ENCODE data around the gene TMEM87B.
A peak's percentile ranks its signal among the peaks of the same experiment; 100 is the strongest.
"Not testable (repeated sequence)": the region's sequence is repeated elsewhere in the genome, so short reads cannot be mapped to it uniquely, and the experiment has no call there.

The TMEM87B gene

GRCh38 chr2:112133344-112133743, 78.3 kb downstream of the TMEM87B start:
- TF ChIP-seq Cebpa-rat (IDR thresholded peaks at IDR 0.05): no peak
- 0 out of 22 replicates have a peak, but pooled peaks cover 0 to 5% (median 0%) of the 10 kb centered on the region in 11 experiments for H3K36me3 ChIP-seq
- peaks cover 9 to 26% (median 18%) of the 10 kb centered on the region in 11 experiments for H3K9me3 ChIP-seq (replicated peaks in 1 of 11)
- no peak overlapping the region for H3K4me2 ChIP-seq
- no peaks in the 10 kb centered on the region for H4K20me1 ChIP-seq
- H3K27me3 ChIP-seq: peaks cover 6 to 21% (median 16%) of the 10 kb centered on the region in 11 experiments
- H3K27ac ChIP-seq: no peak overlapping the region
- no peak overlapping the region for H3K4me3 ChIP-seq
- H3K4me1 ChIP-seq: peaks cover 12 to 26% (median 22%) of the 10 kb centered on the region in 10 experiments
- H3K9ac ChIP-seq: no peak overlapping the region

- H3K4me2 ChIP-seq: no peak overlapping the region
- H3K27ac ChIP-seq: no peak overlapping the region
- 0 out of 22 replicates have a peak, but pooled peaks cover 0 to 5% (median 0%) of the 10 kb centered on the region in 11 experiments for H3K36me3 ChIP-seq
- H4K20me1 ChIP-seq: no peaks in the 10 kb centered on the region
- H3K9me3 ChIP-seq (replicated peaks in 1 of 11): peaks cover 1 to 20% (median 13%) of the 10 kb centered on the region in 11 experiments; a peak in 17 of 22 replicates
- H3K9ac ChIP-seq: no peak overlapping the region
- peaks cover 14 to 29% (median 23%) of the 10 kb centered on the region in 11 experiments for H3K27me3 ChIP-seq
- H3K4me1 ChIP-seq: peaks cover 12 to 31% (median 22%) of the 10 kb centered on the region in 10 experiments
- H3K4me3 ChIP-seq: no peak overlapping the region
- TF ChIP-seq Cebpa-rat (IDR thresholded peaks at IDR 0.05): no peak
These were observed 79.1 kb downstream of the TMEM87B start for GRCh38 chr2:112134120-112134519.

GRCh38 chr2:112136096-112136495, 81.0 kb downstream of the TMEM87B start:
- peaks cover 0 to 6% (median 0%) of the 10 kb centered on the region in 11 experiments; a peak in 2 of 22 replicates for H4K20me1 ChIP-seq
- H3K4me2 ChIP-seq: peak overlapping the region in 8 of 11 experiments; percentile 17 to 99 (median 98); a peak in 11 of 22 replicates
- H3K4me3 ChIP-seq: no peak overlapping the region
- peaks cover 33 to 48% (median 41%) of the 10 kb centered on the region in 11 experiments for H3K27me3 ChIP-seq
- H3K9ac ChIP-seq: no peak overlapping the region
- H3K4me1 ChIP-seq: peaks cover 12 to 37% (median 25%) of the 10 kb centered on the region in 10 experiments
- peaks cover 0 to 17% (median 13%) of the 10 kb centered on the region in 11 experiments; a peak in 16 of 22 replicates for H3K9me3 ChIP-seq (replicated peaks in 1 of 11)
- no peak overlapping the region for H3K27ac ChIP-seq
- TF ChIP-seq Cebpa-rat (IDR thresholded peaks at IDR 0.05): no peak
- 0 out of 22 replicates have a peak, but pooled peaks cover 0 to 5% (median 0%) of the 10 kb centered on the region in 11 experiments for H3K36me3 ChIP-seq

GRCh38 chr2:112137516-112138158, 82.6 kb downstream of the TMEM87B start:
- Histone ChIP-seq H3K9me3 (replicated peaks in 1 of 11) (peaks cover 0 to 12% (median 10%) of the 10 kb centered on the region in 11 experiments; a peak in 16 of 22 replicates), H3K27me3 (peaks cover 47 to 64% (median 56%) of the 10 kb centered on the region in 11 experiments), H3K36me3 (0 out of 22 replicates have a peak, but pooled peaks cover 0 to 2% (median 0%) of the 10 kb centered on the region in 11 experiments), H3K4me3 (peak overlapping the region; percentile 60 to 75 (median 65)), H3K4me1 (peaks cover 12 to 37% (median 25%) of the 10 kb centered on the region in 10 experiments), H3K4me2 (peak overlapping the region; percentile 96 to 100 (median 99)), H3K27ac (peak overlapping the region in 5 of 11 experiments; percentile 3 to 51 (median 15); a peak in 7 of 22 replicates), H3K9ac (peak overlapping the region in 10 of 11 experiments; percentile 41 to 72 (median 61); a peak in 17 of 22 replicates), H4K20me1 (peaks cover 0 to 8% (median 0%) of the 10 kb centered on the region in 11 experiments; a peak in 2 of 22 replicates)
- TF ChIP-seq Cebpa-rat (IDR thresholded peaks at IDR 0.05): no peak

- peak within 1 kb of the TSS in 10 of 11 experiments; percentile 41 to 72 (median 61); a peak in 20 of 22 replicates for H3K9ac ChIP-seq
These were observed 83.3 kb downstream of the TMEM87B start, which contains the start of gene FBLN7 for GRCh38 chr2:112138159-112139032. Gene FBLN7, plus strand, starts transcription at chr2:112138385. Its CDS starts 271 bp downstream, at chr2:112138656.

GRCh38 chr2:112139033-112139614, 84.1 kb downstream of the TMEM87B start:
- not testable (repeated sequence) for H3K9ac ChIP-seq; H4K20me1 ChIP-seq; H3K27ac ChIP-seq; H3K36me3 ChIP-seq; H3K9me3 ChIP-seq (replicated peaks in 1 of 11)
- H3K4me3 ChIP-seq: peak overlapping the region; percentile 60 to 75 (median 65); a peak in 16 of 20 replicates
- peak overlapping the region; percentile 96 to 100 (median 99); a peak in 19 of 22 replicates for H3K4me2 ChIP-seq
- peaks cover 12 to 37% (median 25%) of the 10 kb centered on the region in 10 experiments for H3K4me1 ChIP-seq
- peaks cover 47 to 70% (median 58%) of the 10 kb centered on the region in 11 experiments for H3K27me3 ChIP-seq

More at GRCh38 chr2:112138159-112139032, 83.3 kb downstream of the TMEM87B start, which contains the start of gene FBLN7:
- H3K9me3 ChIP-seq (replicated peaks in 1 of 11): peaks cover 0 to 8% (median 3%) of the 10 kb centered on the region in 11 experiments; a peak in 13 of 22 replicates
- no peak for TF ChIP-seq Cebpa-rat (IDR thresholded peaks at IDR 0.05)
- H4K20me1 ChIP-seq: peaks cover 0 to 8% (median 0%) of the 10 kb centered on the region in 11 experiments; a peak in 2 of 22 replicates
- H3K27me3 ChIP-seq: peaks cover 47 to 70% (median 58%) of the 10 kb centered on the region in 11 experiments
- peaks cover 12 to 37% (median 25%) of the 10 kb centered on the region in 10 experiments for H3K4me1 ChIP-seq
- peak within 1 kb of the TSS; percentile 60 to 75 (median 65) for H3K4me3 ChIP-seq
- no peaks in the 10 kb centered on the region for H3K36me3 ChIP-seq
- peak within 1 kb of the TSS in 6 of 11 experiments; percentile 3 to 51 (median 17); a peak in 7 of 22 replicates for H3K27ac ChIP-seq
- H3K4me2 ChIP-seq: peak within 1 kb of the TSS; percentile 96 to 100 (median 99)

- Histone ChIP-seq H3K4me2 (peak overlapping the region in 6 of 11 experiments; percentile 4 to 61 (median 37); a peak in 7 of 22 replicates), H3K4me1 (peaks cover 12 to 37% (median 25%) of the 10 kb centered on the region in 10 experiments), H3K27me3 (peaks cover 47 to 70% (median 58%) of the 10 kb centered on the region in 11 experiments), H3K4me3 (peak overlapping the region in 2 of 10 experiments; percentile 26 to 37; a peak in 2 of 20 replicates)
- not testable (repeated sequence) for H3K9me3 ChIP-seq (replicated peaks in 1 of 11); H3K27ac ChIP-seq; H3K9ac ChIP-seq; H4K20me1 ChIP-seq; H3K36me3 ChIP-seq
These were observed 84.7 kb downstream of the TMEM87B start for GRCh38 chr2:112139661-112140204.
